HEK293 (cell line): ENCODE results near the gene CRY1.

Experiments used
- CTCF ChIA-PET: fragments of 350-600 bp; formaldehyde crosslinking; extraction: SDS; loops from one replicate; lab custom pipeline; 2021; ENCODE audit warnings: antibody characterized with exemption; lab: Yijun Ruan, JAX
- POLR2A ChIA-PET: fragments of 300-600 bp; formaldehyde crosslinking; extraction: SDS; loops from one replicate; lab custom pipeline; 2020; ENCODE audit warnings: antibody characterized with exemption, inconsistent platforms; lab: Yijun Ruan, JAX
- H3K27ac ChIP-seq: fragments of 200-500 bp; sonication (Bioruptor generic); 2 replicates; pipeline ENCODE4 v1.5.1; 2014; ENCODE audit warnings: low read depth, low read length, control low read depth, inconsistent platforms; ENCODE audit errors: extremely low read depth
- H3K36me3 ChIP-seq, 2 experiments: fragments of 200-500 bp in 1 of 2; sonication (Bioruptor generic) in 1 of 2; 1 replicate in 1 of 2; 2 replicates in 1 of 2; pipeline ENCODE4 v1.5.1; 2014 to 2017; ENCODE audit warnings: inconsistent platforms in 2 of 2, low read length in 2 of 2; ENCODE audit not compliant: control insufficient read depth in 2 of 2, insufficient read depth in 1 of 2
- H3K4me1 ChIP-seq: fragments of 200-500 bp; sonication (Bioruptor generic); 2 replicates; pipeline ENCODE4 v1.5.1; 2014; ENCODE audit warnings: mild to moderate bottlenecking, low read length, inconsistent platforms; ENCODE audit not compliant: control insufficient read depth, insufficient read depth
- H3K4me3 ChIP-seq: 2 replicates; pipeline ENCODE4 v1.5.1; 2011; ENCODE audit warnings: low read depth, mild to moderate bottlenecking, control low read depth, low read length, moderate library complexity
- H3K9me3 ChIP-seq: fragments of 200-500 bp; sonication (Bioruptor generic); 2 replicates; pipeline ENCODE4 v1.5.1; 2014; ENCODE audit warnings: low read depth, low read length, inconsistent platforms; ENCODE audit not compliant: control insufficient read depth, insufficient read depth
- AEBP2 ChIP-seq: fragments of 450-650 bp; formaldehyde crosslinking; IDR thresholded peaks from 2 replicates; pipeline ENCODE4 v1.5.1; 2016; ENCODE audit warnings: missing biosample characterization, missing genetic modification characterization, borderline replicate concordance
- FEZF1 ChIP-seq: fragments of 450-650 bp; formaldehyde crosslinking; IDR thresholded peaks from 2 replicates; pipeline ENCODE4 v1.5.1; 2016; ENCODE audit warnings: missing biosample characterization, missing genetic modification characterization
- GLI2 ChIP-seq: fragments of 450-650 bp; formaldehyde crosslinking; IDR thresholded peaks from 2 replicates; pipeline ENCODE4; 2017; ENCODE audit warnings: missing biosample characterization, missing genetic modification characterization, low read depth, borderline replicate concordance
- GLI4 ChIP-seq: fragments of 450-650 bp; formaldehyde crosslinking; IDR thresholded peaks from 2 replicates; pipeline ENCODE4 v1.5.1; 2016; ENCODE audit warnings: missing biosample characterization, missing genetic modification characterization
- KLF1 ChIP-seq: fragments of 450-650 bp; formaldehyde crosslinking; IDR thresholded peaks from 2 replicates; pipeline ENCODE4 v1.5.1; 2016; ENCODE audit warnings: missing biosample characterization, missing genetic modification characterization
- SCRT2 ChIP-seq: fragments of 450-650 bp; formaldehyde crosslinking; IDR thresholded peaks from 2 replicates; pipeline ENCODE4 v1.5.1; 2016; ENCODE audit warnings: missing biosample characterization, missing genetic modification characterization
- TCF7L2 ChIP-seq: IDR thresholded peaks from 2 replicates; pipeline ENCODE4 v1.6.1; 2011; ENCODE audit warnings: low read depth, mild to moderate bottlenecking, inconsistent platforms, low read length, moderate library complexity, borderline replicate concordance
- ZBTB17 ChIP-seq: fragments of 450-650 bp; formaldehyde crosslinking; IDR thresholded peaks from 2 replicates; pipeline ENCODE4 v1.5.1; 2016; ENCODE audit warnings: missing biosample characterization, missing genetic modification characterization
- ZBTB48 ChIP-seq: fragments of 450-650 bp; formaldehyde crosslinking; IDR thresholded peaks from 2 replicates; pipeline ENCODE4 v1.5.1; 2016; ENCODE audit warnings: missing biosample characterization, missing genetic modification characterization
- ZIC2 ChIP-seq: fragments of 450-650 bp; formaldehyde crosslinking; IDR thresholded peaks from 2 replicates; pipeline ENCODE4 v1.5.1; 2016; ENCODE audit warnings: missing biosample characterization, missing genetic modification characterization
- ZNF10 ChIP-seq: fragments of 450-650 bp; formaldehyde crosslinking; IDR thresholded peaks from 2 replicates; pipeline ENCODE4 v1.5.1; 2017; ENCODE audit warnings: missing biosample characterization, missing genetic modification characterization
- ZNF132 ChIP-seq: fragments of 450-650 bp; formaldehyde crosslinking; IDR thresholded peaks from 2 replicates; pipeline ENCODE4 v1.5.1; 2017; ENCODE audit warnings: missing biosample characterization, missing genetic modification characterization, borderline replicate concordance
- ZNF19 ChIP-seq: fragments of 450-650 bp; formaldehyde crosslinking; IDR thresholded peaks from 2 replicates; pipeline ENCODE4; 2016; ENCODE audit warnings: missing biosample characterization, missing genetic modification characterization, low read depth
- ZNF202 ChIP-seq: fragments of 450-650 bp; formaldehyde crosslinking; IDR thresholded peaks from 2 replicates; pipeline ENCODE4 v1.5.1; 2016; ENCODE audit warnings: missing biosample characterization, missing genetic modification characterization, borderline replicate concordance
- ZNF274 ChIP-seq, 2 experiments: fragments of 200-500 bp in 1 of 2; fragments of 450-650 bp in 1 of 2; sonication (Bioruptor generic) in 1 of 2; formaldehyde crosslinking in 1 of 2; IDR thresholded peaks; 2 replicates each; pipeline versions ENCODE4 v1.5.1 to v1.6.1; 2014 to 2016; ENCODE audit warnings: borderline replicate concordance in 1 of 2, inconsistent platforms in 1 of 2, low read length in 1 of 2, missing biosample characterization in 1 of 2, missing genetic modification characterization in 1 of 2
- ZNF433 ChIP-seq: fragments of 450-650 bp; formaldehyde crosslinking; IDR thresholded peaks from 2 replicates; pipeline ENCODE4 v1.5.1; 2016; ENCODE audit warnings: missing biosample characterization, missing genetic modification characterization, low read depth
- ZNF521 ChIP-seq: fragments of 450-650 bp; formaldehyde crosslinking; IDR thresholded peaks from 2 replicates; pipeline ENCODE4 v1.5.1; 2017; ENCODE audit warnings: missing biosample characterization, mild to moderate bottlenecking, missing genetic modification characterization
- ZNF677 ChIP-seq: fragments of 450-650 bp; IDR thresholded peaks from 2 replicates; pipeline ENCODE4 v1.5.0; 2018; ENCODE audit warnings: missing biosample characterization, mild to moderate bottlenecking, missing genetic modification characterization, moderate library complexity
- ZNF76 ChIP-seq: fragments of 450-650 bp; formaldehyde crosslinking; IDR thresholded peaks from 2 replicates; pipeline ENCODE4; 2016; ENCODE audit warnings: low read depth, missing biosample characterization, missing genetic modification characterization, borderline replicate concordance
- ZSCAN5A ChIP-seq: fragments of 450-650 bp; formaldehyde crosslinking; IDR thresholded peaks from 2 replicates; pipeline ENCODE4 v1.5.1; 2016; ENCODE audit warnings: missing biosample characterization, missing genetic modification characterization
- ZXDB ChIP-seq: fragments of 450-650 bp; formaldehyde crosslinking; IDR thresholded peaks from 2 replicates; pipeline ENCODE4 v1.5.1; 2016; ENCODE audit warnings: missing biosample characterization, missing genetic modification characterization
- TF ChIP-seq, protein P1 (sequence below): fragments of 450-650 bp; formaldehyde crosslinking; conservative IDR thresholded peaks from 2 replicates; pipeline ENCODE4 v1.5.1; 2016; ENCODE audit warnings: low read depth, missing biosample characterization, missing genetic modification characterization

The CRY1 gene

DNA sequence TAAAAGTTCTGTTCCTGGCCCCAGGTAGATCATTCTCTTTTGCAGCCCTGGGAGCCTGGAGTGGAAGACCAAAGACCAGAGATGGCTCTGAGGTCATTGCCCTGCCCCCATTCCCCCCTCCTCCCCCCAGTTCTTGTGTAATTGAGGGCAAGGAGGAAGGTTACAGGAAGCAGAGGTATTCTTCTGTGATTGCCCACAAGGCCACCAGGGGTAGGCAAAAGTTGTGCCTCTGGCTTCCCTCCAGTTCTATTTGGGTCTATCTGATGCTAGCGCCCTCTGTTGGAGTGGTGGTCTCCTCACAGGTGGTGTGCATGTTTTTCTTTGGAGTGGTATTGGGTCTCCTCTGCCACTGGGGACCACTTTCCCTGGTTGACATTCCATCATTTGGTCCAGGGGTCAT lies 41.2 kb upstream of the CRY1 start:
- Histone ChIP-seq H3K9me3 (no peaks in the 10 kb centered on the region), H3K36me3 (no peaks in the 10 kb centered on the region), H3K4me1 (no peaks in the 10 kb centered on the region), H3K4me3 (no peak overlapping the region), H3K27ac (no peak overlapping the region)
- ChIA-PET POLR2A (no interaction called here), CTCF (interaction anchor here (0.6 to 14.3 kb wide), 10 partner anchors 18 to 513 kb away, joined by 3 to 290 read pairs (median 4); no protein-coding TSS in a partner anchor)
- TF ChIP-seq SCRT2 (tag by site-specific recombination) (no peak), ZBTB48 (tag by site-specific recombination) (no peak), ZSCAN5A (tag by site-specific recombination) (no peak), ZXDB (tag by site-specific recombination) (no peak), ZNF76 (tag by site-specific recombination) (no peak), KLF1 (no peak), ZNF10 (tag by site-specific recombination) (no peak), ZNF202 (tag by site-specific recombination) (no peak), GLI4 (tag by site-specific recombination) (no peak), ZNF132 (tag by site-specific recombination) (no peak), GLI2 (tag by site-specific recombination) (no peak), ZBTB17 (no peak), ZNF19 (tag by site-specific recombination) (no peak)
- TF ChIP-seq, protein P1, sequence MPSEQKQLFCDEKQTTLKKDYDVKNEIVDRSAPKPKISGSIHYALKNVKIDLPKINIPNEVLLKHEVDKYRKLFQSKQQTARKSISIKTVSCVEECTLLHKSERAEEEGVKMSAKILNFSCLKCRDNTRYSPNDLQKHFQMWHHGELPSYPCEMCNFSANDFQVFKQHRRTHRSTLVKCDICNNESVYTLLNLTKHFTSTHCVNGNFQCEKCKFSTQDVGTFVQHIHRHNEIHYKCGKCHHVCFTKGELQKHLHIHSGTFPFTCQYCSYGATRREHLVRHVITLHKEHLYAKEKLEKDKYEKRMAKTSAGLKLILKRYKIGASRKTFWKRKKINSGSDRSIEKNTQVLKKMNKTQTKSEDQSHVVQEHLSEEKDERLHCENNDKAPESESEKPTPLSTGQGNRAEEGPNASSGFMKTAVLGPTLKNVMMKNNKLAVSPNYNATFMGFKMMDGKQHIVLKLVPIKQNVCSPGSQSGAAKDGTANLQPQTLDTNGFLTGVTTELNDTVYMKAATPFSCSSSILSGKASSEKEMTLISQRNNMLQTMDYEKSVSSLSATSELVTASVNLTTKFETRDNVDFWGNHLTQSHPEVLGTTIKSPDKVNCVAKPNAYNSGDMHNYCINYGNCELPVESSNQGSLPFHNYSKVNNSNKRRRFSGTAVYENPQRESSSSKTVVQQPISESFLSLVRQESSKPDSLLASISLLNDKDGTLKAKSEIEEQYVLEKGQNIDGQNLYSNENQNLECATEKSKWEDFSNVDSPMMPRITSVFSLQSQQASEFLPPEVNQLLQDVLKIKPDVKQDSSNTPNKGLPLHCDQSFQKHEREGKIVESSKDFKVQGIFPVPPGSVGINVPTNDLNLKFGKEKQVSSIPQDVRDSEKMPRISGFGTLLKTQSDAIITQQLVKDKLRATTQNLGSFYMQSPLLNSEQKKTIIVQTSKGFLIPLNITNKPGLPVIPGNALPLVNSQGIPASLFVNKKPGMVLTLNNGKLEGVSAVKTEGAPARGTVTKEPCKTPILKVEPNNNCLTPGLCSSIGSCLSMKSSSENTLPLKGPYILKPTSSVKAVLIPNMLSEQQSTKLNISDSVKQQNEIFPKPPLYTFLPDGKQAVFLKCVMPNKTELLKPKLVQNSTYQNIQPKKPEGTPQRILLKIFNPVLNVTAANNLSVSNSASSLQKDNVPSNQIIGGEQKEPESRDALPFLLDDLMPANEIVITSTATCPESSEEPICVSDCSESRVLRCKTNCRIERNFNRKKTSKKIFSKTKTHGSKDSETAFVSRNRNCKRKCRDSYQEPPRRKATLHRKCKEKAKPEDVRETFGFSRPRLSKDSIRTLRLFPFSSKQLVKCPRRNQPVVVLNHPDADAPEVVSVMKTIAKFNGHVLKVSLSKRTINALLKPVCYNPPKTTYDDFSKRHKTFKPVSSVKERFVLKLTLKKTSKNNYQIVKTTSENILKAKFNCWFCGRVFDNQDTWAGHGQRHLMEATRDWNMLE: no peak

DNA sequence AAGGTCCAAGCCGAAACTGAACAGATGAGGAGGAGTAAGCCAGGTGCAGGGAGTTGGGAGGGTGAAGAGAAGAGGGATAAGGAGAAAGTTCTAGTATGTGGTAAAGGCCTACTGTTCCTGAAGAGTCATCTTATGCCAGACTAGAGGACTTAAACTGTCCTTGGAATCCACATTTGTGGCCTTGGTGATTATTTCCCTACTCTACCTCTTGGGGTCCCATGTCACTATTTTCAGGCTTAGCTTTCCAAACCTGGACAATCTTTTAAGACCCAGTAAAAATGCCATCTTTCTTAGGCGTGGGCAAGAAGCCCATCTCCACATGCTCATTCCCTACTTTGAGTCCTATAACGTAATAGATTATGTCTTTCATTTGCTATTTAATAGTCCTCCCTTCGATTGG lies 40.1 kb upstream of the CRY1 start:
- H3K4me3 ChIP-seq: no peak overlapping the region
- H3K27ac ChIP-seq: no peak overlapping the region
- CTCF ChIA-PET: interaction anchor here (0.6 to 14.3 kb wide), 13 partner anchors 17 to 609 kb away, joined by 3 to 290 read pairs (median 4); no protein-coding TSS in a partner anchor
- H3K9me3 ChIP-seq: no peaks in the 10 kb centered on the region
- no peak for TF ChIP-seq ZNF274 (IDR thresholded peaks at IDR 0.05; ENCODE audit: low read length)
- no peak for TF ChIP-seq ZNF274 (tag by site-specific recombination; IDR thresholded peaks at IDR 0.05; ENCODE audit: borderline replicate concordance)
- no peak for TF ChIP-seq ZNF521 (tag by site-specific recombination)
- TF ChIP-seq AEBP2: no peak
- no peak for TF ChIP-seq TCF7L2
- no peak for TF ChIP-seq ZIC2 (tag by site-specific recombination)
- TF ChIP-seq ZNF433 (tag by site-specific recombination): no peak
- no peak for TF ChIP-seq ZNF677
- TF ChIP-seq FEZF1 (tag by site-specific recombination): no peak
- POLR2A ChIA-PET: no interaction called here
- H3K4me1 ChIP-seq: no peaks in the 10 kb centered on the region
- no peaks in the 10 kb centered on the region for H3K36me3 ChIP-seq
